Endometrial microvascular endothelial cells (primary cell): Measurements from ENCODE around the gene METTL22. TPM values are rescaled to one million over a fixed set of nuclear protein-coding genes. Genes with fewer than 3 reads are reported as not detected.

Experiments used
- in situ Hi-C: cut with HindIII; loops from 2 replicates; pipeline ENCODE4 v1.10.0; 2017; ENCODE audit warnings: low sequenced_read_pairs, low pct_unique_long_range_greater_than_20kb; ENCODE audit errors: inconsistent ontology term
- total RNA-seq: library from RNA; depleted of rRNA; stranded (reverse); fragments of >200 nt; gene quantifications from one replicate; pipeline ENCODE4 v1.2.3, GENCODE V29; 2015; ENCODE audit errors: inconsistent ontology term

METTL22 gene
- total RNA-seq, 1 donor from 2014 or later = 16.1 TPM

DNA sequence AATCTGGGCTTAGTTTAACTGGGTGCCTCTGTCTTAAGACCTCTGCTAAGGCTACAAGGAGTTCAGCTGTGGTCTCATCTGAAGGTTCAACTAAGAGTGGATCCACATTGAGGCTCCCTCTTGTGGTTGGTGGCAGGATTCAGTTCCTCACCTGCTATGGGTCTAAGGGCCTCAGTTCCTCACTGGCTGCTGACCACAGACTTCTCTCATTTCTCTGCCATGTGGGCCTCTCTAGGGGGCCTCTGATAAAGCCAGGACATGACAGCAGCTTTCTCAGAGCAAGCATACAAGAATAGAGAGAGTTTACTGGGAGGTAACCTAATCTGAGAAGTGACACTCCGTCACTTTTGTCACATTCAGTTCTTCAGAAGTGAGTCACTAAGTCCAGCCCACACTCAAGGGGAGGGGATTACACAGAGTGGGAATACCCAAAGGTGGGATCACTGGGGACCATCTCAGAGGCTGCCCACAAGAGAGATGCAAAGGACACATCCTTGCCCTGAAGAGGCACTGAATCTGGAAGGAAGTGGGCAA, 33.8 kb downstream of the METTL22 start:
- in situ Hi-C loops = no loop called here

DNA sequence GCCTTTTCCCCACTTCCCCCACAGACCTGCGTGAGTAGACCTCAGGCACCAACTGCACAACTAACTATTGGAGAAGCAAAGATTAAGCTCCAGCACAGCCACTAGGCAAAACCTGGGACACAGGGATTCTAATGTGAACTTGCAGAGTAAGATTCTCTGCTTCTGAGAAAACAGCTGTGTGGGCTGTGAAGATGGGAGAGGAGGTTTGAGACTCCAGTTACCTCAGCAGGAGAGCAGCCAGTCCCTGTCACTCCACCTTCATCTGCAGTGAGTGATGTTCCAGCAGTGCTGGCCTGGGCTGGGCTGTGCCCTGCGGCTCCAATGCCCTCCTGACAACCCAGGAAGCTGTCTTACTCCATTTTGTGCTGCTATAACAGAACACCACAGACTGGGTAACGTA, 34.9 kb downstream of the METTL22 start:
- in situ Hi-C loops = no loop called here

DNA sequence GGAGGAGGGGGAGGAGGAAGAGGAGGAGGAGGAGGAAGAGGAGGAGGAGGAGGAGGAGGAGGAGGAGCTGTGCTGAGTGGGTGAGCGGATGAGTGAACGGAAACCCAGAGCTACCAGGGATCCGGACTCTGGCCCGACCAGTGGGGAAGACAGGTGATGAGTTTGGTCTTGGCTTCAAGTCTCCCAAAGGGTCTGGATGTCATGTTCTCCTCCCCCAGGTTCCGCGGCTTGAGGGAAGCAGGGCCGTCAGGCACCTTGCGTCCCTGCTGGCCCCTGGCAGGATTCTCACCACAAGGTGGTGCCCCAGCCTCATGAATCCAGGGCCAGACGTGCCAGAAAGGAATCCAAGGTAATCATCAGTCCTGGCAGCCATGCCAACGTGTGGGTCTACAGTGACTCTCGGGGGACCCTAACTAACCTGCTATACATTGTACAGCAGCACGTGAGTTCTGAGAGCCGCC, 39.4 kb downstream of the METTL22 start:
- in situ Hi-C loops = no loop called here

DNA sequence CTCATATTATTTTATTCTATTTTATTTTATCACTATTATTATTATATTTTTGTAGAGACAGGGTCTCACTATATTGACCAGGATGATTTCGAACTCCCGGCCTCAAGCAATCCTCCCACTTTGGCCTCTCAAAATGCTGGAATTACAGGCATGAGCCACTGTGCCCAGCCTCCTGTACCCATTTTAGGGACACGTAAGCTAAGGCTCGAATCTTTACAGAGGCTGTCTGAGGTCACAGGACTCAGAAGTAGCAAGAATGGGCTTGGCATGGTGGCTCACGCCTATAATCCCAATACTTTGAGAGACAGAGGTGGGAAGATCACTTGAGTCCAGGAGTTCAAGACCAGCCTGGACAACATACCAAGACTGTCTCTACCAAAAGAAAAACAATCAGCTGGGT, 40.2 kb downstream of the METTL22 start:
- in situ Hi-C loops = no loop called here

DNA sequence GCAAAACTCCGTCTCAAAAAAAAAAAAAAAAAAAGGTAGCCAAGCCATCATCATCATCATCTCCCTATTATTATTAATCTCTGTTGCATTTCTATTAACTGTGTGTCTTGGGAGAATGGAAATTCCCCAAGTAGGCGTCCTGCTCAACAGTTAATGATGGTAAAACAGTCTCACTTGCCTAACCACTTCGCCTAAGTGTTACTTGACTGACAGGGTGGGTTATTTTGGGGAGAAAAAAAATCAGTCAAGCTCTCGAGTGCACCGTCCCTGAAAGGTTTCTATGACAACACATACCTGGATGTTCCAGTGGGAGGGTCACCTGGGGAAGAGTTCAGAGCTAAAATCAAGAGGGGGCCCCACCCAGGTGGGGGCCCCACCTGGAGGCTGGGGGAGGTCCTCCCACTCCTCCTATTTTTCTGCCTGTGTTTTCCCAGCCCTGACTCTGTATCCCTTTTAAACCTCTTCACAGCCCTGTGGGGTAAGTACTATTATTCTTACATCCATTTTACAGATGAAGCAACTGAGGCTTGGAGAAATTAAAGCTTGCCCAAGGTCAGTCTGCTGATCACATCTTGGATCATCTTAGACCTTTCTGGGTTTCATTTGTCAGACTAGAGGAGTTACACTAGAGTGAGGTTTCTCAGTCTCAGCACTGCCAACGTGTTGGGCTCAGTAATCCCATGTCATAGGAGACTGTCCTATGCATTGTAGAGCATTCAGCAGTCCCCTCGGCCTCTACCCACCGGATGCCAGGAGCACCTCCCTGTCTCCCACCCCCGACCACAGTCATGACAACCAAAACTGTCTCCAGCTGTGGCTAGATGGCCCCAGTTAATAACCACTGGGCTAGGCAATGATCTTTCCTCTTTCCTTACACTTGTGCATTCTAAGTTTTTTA, 41.9 kb downstream of the METTL22 start:
- in situ Hi-C loops = no loop called here

DNA sequence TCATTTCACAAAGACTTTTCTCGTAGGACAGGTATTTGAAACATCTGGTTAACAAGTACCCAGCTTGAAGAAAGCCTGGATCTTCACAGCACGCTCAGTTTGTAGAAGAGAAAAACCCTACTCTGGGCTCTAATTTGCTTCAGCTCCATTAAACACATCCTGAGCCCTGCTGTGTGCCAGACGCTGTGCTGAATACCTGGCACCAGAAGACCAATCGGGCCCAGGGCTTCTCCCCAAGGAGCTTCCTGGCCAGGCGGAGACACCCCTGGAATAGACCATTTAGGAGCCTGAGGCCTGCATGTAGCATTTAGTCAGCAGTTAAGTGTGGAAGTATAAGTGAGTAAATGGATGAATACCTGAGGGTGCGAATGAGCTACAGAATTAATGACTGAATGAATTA, 44.0 kb downstream of the METTL22 start:
- in situ Hi-C loops = no loop called here

DNA sequence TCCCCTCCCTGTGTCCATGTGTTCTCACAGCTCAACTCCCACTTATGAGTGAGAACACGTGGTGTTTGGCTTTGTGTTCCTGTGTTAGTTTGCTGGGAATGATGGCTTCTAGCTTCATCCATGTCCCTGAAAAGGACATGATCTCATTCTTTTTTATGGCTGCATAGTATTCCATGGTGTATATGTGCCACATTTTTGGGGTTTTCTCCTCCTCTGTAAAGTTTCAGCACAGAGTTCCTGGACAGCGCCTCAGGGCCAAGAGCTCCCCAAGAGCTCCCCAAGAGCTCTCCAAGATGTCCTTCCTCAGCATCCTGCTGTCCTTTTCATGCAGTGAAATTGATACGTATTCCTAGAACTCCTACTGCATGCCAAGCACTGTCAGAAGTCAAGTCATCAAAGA, 46.0 kb downstream of the METTL22 start:
- in situ Hi-C loops = no loop called here

DNA sequence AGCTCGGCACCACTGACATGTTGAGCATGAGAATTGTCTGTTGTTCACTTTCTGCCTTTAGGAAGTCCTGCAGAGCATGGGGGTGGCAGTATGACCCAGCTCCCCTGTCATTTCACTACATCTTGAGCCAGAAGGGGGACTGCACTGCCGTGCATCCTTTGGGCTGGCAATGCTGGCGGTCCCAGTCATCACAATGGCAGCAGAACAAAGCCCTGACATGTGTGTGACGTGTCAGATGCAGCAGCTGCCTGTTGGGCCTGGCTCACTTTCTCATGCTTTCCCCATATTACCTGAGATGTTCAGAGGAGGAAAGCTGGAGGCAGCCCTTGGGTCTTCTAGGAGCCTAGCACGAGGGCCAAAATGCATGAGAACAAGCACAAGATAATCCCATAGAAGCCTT, 46.6 kb downstream of the METTL22 start:
- in situ Hi-C loops = no loop called here

DNA sequence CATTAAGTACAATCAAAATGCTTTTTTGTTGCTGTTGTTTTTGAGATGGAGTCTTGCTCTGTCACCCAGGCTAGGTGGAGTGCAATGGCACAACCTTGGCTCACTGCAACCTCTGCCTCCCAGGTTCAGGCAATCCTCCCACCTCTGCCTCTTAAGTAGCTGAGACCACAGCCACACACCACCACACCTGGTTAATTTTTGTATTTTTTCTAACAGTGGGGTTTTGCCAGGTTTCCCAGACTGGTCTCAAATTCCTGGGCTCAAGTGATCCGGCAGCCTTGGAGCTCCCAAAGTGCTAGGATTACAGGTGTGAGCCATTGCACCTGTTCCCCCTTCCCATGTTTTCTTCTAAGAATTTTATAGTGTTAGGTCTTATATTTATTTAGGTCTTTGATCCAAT, 48.0 kb downstream of the METTL22 start:
- in situ Hi-C loops = no loop called here

DNA sequence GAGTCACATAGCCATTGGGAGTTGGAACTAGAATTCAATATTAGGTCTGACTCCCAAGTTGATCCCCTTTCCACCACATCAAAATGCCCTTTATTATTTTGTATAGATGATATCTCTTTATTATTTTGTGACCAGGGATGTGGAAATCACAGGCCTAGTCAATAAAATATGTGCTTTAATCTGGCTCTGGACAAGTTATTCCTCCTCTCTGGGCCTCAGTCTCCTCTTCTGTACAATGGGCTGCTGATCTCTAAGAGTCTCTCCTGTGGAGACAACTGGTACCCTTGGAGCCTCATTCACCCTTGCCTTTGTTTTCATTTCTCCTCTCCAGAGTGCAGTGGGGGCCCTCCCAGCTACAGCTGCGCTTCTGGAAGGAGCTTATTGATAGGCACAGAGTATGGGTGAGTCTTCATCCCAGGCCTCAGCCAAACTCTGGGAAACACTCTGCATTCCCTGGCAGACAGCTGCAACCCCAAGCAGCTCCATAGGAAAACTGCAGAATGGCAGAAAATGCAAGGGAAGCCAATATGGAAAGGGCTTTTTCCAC, 48.6 kb downstream of the METTL22 start:
- in situ Hi-C loops = no loop called here

DNA sequence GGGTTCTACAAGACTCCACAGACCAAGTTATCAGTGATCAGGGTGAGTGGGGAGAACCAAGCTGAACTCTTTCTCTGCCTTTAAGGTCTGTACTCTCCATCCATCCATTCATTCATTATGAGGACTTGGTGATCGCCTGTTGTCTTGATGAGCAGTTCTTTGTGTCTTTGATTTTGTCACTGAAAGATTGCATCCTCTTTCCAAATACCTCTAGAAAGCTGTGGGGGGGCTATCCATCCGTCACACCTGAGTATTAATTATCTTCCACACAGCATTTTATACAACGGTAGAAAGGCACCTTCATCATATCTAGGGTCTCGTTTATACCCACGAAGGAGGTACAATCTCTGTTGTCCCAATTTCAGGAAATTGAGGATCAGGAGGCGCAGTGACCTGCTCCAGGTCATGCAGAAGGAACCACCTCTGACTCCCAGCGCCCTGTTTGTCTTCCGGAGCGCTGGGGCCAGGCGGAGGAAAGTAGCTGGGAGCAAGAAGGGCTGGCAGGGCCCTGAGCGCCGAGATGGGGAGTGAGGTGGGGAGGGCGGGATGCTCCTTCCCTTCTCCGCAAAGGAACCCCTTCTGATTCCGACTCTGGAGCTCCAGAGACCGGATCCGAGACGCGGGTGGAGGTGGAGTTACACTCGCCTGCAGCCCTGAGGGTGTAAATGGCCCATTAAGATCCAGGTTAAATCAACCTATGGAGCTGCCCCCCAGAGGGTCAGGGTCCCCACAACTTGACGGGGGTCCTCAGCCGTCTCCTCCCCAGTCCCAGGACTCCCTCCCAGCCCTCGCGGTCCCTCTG, 52.3 kb downstream of the METTL22 start:
- in situ Hi-C loops = no loop called here

DNA sequence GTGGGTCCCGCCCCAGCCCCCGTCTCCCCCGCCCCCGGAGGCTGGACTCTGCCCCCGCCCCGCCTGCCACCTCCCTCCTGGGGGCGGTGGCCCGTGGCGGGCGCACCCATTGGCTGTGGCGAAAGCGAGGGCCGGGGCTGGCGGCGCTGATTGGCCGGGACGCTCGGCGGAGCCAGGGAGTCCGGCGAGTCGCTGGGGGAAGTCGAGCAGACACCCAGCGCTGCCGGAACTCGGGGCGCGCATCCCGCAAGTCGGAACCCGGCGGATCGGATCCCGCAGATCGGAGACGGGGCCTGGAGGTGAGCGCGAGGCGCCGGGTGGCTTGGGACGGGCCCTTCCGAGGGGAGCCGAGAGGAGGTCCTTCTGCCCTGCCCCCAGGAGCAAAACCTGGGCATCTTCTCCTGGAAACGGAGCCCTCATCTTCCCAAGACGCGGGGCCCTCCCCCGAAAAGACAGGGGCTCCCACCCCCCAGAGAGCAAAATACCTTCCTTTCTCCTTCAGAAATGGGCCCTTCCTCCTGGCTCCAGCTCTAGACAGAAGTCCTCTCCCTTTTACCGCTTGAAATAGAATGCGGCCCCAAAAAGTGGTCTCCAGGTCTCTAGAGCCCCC, 53.0 kb downstream of the METTL22 start, which contains the start of gene ABAT:
TSS of gene ABAT (plus strand) at position 205 of the 610 bp plus-strand sequence. CDS start 61,123 bp downstream, outside the sequence.
- in situ Hi-C loops = no loop called here

DNA sequence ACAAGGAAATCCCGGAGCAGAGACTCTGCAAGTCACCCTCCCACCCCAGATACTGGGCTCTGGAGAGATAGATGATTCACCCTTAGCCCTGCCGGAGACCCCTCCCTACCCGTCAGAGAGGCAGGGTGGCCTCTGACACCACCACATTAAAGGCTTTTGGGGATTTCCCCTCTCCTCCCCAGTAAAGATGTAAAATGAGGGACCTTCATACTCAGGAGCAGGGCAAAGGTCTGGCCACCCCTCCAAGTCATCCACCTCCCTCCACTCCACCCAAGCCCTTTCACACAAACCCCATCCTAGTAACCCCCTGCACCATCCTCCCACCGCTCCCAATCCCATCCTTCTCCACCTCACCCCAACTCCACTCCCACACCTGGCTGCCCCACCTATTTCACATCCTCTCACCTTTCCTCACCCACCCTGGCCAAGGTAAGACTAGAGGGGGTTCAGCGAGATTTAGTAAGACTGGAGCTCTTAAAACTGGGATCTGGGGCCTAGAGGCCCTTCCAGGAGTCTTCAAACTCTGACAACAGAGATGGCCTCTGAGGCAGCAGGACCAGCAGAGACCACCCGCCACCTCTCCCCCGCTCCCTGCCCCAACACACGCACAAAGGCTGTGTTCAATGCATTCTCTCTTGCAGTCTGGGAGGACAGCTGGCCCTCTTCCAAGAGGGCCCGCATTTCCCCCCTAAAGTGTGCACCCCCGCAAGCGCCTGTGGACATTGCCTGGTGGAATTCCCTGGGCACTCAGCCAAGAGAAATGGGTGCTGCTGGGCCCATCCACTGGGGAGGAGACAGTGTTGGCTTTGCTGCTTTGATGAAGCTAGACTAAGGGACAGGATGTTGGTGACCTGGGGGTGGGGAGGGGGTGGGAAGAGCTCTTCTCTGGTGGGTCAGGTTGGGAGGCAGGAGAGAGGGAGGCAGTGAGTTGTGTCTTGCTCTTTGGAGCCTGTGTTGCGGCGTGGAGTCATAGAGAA, 54.0 kb downstream of the METTL22 start:
- in situ Hi-C loops = no loop called here

DNA sequence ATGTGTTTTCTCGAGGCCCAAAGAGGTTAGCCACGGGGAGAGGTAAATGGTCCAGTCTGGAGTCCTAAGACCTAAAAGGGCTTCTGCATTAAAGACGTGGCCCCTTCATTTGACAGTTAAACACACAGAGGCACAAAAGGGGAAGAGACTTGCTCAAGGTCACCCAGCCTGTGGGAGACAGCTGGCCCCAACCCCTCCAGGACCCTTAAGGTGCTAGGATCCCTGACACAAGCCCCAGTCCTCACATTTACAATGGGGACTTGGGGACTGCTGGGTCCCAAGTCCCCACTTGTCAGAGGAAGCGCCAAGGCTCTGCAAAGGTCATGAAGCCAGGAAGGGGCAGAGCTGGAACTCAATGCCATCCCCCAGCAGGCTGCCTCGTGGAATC, 54.7 kb downstream of the METTL22 start:
- in situ Hi-C loops = no loop called here

DNA sequence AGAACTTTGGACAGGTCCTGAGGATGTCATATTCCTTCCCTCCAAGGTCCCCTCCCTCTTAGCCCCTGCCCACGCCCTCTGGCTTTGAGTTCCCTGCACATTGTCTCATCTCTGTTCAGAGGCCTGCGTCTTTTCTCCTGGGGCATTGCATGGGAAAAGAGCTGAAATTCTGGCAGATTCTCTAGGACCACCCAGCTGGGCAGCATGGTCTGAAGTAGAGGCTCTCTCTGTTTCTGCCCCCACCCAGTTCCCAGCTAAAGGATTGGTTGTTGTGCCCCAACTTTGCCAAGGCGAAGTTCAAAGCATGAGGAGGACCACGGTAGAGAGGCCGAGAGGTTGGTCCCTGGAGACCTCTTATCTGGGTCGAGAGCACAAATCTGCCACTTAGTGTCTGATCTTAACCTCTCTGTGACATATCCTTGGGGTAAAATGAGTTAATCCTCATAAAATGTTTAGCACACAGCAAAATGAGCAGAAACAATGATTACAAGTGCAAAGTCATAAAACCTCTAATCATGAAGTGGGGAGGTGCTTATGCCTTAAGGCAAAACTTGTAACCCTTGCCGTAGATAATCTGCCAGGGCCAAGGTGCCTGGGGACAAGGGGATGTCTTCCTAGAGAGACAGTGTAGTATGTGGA, 55.4 kb downstream of the METTL22 start:
- in situ Hi-C loops = no loop called here

DNA sequence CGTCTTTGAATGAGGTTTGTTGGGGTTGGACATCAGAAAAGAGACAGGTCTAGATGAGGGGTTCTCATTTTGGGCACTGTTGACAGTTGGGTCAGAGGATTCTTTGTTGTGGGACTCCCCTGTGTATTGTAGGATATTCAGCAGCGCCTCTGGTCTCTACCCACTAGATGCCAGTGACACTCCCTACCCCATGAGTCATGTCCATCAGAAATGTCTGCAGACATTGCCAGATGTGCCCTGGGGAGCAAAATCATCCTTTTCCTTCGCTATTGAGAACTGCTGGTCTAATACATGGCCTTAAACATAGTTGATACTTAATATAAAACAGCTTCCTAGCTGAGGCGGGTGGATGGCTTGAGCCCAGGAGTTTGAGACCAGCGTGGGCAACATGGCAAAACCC, 56.0 kb downstream of the METTL22 start:
- in situ Hi-C loops = no loop called here

DNA sequence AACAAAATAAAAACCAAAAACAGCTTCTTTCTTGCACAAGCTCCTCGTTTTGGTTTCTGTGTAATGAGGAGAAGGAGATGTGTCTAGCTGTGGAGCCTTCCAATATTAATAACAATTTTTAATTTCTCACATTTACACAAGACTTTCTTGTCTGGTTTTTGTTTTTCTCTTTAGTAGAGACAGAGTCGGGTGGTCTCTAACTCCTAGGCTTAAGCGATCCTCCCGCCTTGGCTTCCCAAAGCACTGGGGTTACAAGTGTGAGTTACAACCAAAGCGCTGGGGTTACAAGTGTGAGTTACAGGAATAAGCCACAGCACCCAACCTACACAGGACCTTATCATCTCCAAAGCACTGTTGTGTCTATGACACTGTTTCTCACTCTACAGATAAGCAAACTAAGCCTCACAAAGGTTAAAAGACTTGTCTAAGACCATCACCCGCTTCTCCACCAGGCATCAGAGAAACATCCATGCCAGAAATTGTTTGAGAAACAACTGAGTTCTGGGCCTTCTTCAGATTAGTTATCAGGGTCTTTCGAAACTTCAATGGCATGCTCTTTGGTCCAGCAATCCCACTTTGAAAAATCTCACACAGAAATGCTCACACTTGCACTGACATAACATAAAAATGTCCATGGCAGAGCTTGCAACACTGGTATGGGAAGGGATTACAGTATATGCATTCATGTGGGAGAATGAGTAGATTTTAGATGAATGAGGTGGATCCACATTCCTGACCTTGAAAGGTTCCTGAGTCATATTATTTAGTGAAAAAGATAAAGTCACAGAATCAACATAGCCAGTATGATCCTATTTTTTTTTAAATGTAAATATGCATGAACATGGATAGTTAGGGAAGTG, 56.8 kb downstream of the METTL22 start:
- in situ Hi-C loops = no loop called here
